ENCODE results near the gene ACTR5. TPM values are rescaled to one million over a fixed set of nuclear protein-coding genes. Genes with fewer than 3 reads are reported as not detected.

Gene ACTR5
- total and polyA plus RNA-seq, 2 of the 13 experiments (the other 11 are each of a cell fraction or from before 2014, with no cell fraction given): 19.5 to 20.5 TPM

- TF ChIP-seq ZNF616 (CRISPR knock-in tag; IDR thresholded peaks at IDR 0.05; ENCODE audit: low read depth): 0 out of 2 replicates have a peak, but pooled peaks have one; percentile 32
- peak; percentile 78 for TF ChIP-seq ZNF777 (CRISPR knock-in tag; IDR thresholded peaks at IDR 0.05)
- no peak for TF ChIP-seq PHB2 (IDR thresholded peaks at IDR 0.05; ENCODE audit: partially characterized antibody)
- TF ChIP-seq, protein P1, sequence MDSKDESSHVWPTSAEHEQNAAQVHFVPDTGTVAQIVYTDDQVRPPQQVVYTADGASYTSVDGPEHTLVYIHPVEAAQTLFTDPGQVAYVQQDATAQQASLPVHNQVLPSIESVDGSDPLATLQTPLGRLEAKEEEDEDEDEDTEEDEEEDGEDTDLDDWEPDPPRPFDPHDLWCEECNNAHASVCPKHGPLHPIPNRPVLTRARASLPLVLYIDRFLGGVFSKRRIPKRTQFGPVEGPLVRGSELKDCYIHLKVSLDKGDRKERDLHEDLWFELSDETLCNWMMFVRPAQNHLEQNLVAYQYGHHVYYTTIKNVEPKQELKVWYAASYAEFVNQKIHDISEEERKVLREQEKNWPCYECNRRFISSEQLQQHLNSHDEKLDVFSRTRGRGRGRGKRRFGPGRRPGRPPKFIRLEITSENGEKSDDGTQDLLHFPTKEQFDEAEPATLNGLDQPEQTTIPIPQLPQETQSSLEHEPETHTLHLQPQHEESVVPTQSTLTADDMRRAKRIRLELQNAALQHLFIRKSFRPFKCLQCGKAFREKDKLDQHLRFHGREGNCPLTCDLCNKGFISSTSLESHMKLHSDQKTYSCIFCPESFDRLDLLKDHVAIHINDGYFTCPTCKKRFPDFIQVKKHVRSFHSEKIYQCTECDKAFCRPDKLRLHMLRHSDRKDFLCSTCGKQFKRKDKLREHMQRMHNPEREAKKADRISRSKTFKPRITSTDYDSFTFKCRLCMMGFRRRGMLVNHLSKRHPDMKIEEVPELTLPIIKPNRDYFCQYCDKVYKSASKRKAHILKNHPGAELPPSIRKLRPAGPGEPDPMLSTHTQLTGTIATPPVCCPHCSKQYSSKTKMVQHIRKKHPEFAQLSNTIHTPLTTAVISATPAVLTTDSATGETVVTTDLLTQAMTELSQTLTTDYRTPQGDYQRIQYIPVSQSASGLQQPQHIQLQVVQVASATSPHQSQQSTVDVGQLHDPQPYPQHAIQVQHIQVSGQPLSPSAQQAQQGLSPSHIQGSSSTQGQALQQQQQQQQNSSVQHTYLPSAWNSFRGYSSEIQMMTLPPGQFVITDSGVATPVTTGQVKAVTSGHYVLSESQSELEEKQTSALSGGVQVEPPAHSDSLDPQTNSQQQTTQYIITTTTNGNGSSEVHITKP (CRISPR knock-in tag; IDR thresholded peaks at IDR 0.05; ENCODE audit: low read depth): no peak
- peak; percentile 36 for TF ChIP-seq ZNF772 (CRISPR knock-in tag; IDR thresholded peaks at IDR 0.05)
- no peak for TF ChIP-seq ZNF263 (CRISPR knock-in tag; IDR thresholded peaks at IDR 0.05)
- no peak for TF ChIP-seq KLF15 (CRISPR knock-in tag; IDR thresholded peaks at IDR 0.05; ENCODE audit: borderline replicate concordance)
- TF ChIP-seq NFYC (CRISPR knock-in tag; IDR thresholded peaks at IDR 0.05): no peak
- no peak for TF ChIP-seq ZNF44 (CRISPR knock-in tag; IDR thresholded peaks at IDR 0.05)
- TF ChIP-seq SYNCRIP (IDR thresholded peaks at IDR 0.05; ENCODE audit: insufficient read depth, low read depth, low read length): no peak
- no peak for TF ChIP-seq FOXO4 (CRISPR knock-in tag; conservative IDR thresholded peaks at IDR 0.05)
- TF ChIP-seq DMAP1 (CRISPR knock-in tag; IDR thresholded peaks at IDR 0.05): peak; percentile 43; the same call in 1 of the 2 replicates
- TF ChIP-seq ZNF547 (CRISPR knock-in tag; IDR thresholded peaks at IDR 0.05): no peak; the same call in 1 of the 2 replicates
- TF ChIP-seq IKZF5 (CRISPR knock-in tag; IDR thresholded peaks at IDR 0.05): peak; percentile 48; the same call in 1 of the 2 replicates
- 0 out of 2 replicates have a peak, but pooled peaks have one; percentile 33 for TF ChIP-seq MIXL1 (CRISPR knock-in tag; IDR thresholded peaks at IDR 0.05)
- TF ChIP-seq ZNF383 (CRISPR knock-in tag; IDR thresholded peaks at IDR 0.05; ENCODE audit: borderline replicate concordance): no peak
- TF ChIP-seq, protein P2, sequence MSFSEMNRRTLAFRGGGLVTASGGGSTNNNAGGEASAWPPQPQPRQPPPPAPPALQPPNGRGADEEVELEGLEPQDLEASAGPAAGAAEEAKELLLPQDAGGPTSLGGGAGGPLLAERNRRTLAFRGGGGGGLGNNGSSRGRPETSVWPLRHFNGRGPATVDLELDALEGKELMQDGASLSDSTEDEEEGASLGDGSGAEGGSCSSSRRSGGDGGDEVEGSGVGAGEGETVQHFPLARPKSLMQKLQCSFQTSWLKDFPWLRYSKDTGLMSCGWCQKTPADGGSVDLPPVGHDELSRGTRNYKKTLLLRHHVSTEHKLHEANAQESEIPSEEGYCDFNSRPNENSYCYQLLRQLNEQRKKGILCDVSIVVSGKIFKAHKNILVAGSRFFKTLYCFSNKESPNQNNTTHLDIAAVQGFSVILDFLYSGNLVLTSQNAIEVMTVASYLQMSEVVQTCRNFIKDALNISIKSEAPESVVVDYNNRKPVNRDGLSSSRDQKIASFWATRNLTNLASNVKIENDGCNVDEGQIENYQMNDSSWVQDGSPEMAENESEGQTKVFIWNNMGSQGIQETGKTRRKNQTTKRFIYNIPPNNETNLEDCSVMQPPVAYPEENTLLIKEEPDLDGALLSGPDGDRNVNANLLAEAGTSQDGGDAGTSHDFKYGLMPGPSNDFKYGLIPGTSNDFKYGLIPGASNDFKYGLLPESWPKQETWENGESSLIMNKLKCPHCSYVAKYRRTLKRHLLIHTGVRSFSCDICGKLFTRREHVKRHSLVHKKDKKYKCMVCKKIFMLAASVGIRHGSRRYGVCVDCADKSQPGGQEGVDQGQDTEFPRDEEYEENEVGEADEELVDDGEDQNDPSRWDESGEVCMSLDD (CRISPR knock-in tag; IDR thresholded peaks at IDR 0.05; ENCODE audit: borderline replicate concordance): no peak
- no peak; the same call in 1 of the 2 replicates for TF ChIP-seq MEIS1 (CRISPR knock-in tag; IDR thresholded peaks at IDR 0.05; ENCODE audit: borderline replicate concordance)
- no peak for TF ChIP-seq ISL2 (CRISPR knock-in tag; IDR thresholded peaks at IDR 0.05)
- TF ChIP-seq, protein P3, sequence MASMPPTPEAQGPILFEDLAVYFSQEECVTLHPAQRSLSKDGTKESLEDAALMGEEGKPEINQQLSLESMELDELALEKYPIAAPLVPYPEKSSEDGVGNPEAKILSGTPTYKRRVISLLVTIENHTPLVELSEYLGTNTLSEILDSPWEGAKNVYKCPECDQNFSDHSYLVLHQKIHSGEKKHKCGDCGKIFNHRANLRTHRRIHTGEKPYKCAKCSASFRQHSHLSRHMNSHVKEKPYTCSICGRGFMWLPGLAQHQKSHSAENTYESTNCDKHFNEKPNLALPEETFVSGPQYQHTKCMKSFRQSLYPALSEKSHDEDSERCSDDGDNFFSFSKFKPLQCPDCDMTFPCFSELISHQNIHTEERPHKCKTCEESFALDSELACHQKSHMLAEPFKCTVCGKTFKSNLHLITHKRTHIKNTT (CRISPR knock-in tag; IDR thresholded peaks at IDR 0.05): no peak
These were observed 17.1 kb upstream of the ACTR5 start (continued) for GRCh38 chr20:38730989-38731737.
